ENCODE measurements around the gene RNF212B. TPM values are rescaled to one million over a fixed set of nuclear protein-coding genes. Genes with fewer than 3 reads are reported as not detected.

The RNF212B gene
- total and polyA plus RNA-seq, 2 of the 13 experiments (the other 11 are each of a cell fraction or from before 2014, with no cell fraction given): 0.05 TPM; not detected in 1

DNA sequence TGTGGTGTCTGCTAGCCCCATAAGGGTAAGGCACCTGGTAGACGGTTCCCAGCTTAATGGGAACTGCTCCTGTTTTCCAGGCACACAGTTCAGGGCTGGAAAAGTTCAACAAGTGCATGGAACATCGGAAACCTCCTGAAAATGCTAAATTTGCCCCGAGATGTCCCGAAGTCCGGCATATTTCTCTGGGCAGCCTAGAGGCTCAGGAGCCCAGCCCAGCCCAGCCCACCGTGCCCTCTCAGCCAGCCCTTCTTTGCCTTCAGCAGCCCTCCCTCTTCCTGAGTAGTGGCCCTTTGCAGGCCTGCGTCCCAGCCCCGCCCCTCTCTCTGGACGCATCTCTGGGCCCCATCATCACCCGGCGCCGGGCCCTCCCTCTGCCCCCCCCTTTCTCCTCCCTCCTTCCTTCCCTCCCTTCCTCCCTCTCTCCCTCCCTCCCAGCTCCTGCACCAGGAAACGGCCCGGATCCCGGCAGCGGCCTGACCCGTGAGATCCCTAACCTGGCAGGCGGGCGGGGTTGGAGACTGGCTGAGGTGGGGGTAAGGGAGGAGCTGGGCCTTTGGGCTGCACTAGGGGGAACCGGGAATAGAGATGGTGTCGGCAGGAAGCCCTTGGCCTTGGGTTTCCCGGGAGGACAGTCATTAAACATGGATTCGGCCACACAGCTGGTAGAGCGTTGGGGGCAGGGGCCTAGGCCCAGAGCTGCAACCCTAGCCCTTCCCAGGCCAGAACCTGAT, 68.8 kb downstream of the RNF212B start, which contains the start of gene BCL2L2 (continued):
- TF ChIP-seq, protein P1, sequence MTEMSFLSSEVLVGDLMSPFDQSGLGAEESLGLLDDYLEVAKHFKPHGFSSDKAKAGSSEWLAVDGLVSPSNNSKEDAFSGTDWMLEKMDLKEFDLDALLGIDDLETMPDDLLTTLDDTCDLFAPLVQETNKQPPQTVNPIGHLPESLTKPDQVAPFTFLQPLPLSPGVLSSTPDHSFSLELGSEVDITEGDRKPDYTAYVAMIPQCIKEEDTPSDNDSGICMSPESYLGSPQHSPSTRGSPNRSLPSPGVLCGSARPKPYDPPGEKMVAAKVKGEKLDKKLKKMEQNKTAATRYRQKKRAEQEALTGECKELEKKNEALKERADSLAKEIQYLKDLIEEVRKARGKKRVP (CRISPR knock-in tag; IDR thresholded peaks at IDR 0.05): no peak
- TF ChIP-seq HMGA1 (CRISPR knock-in tag; conservative IDR thresholded peaks at IDR 0.05) (no peak), NONO (IDR thresholded peaks at IDR 0.05) (peak; percentile 81; the same call in 1 of the 2 replicates), NONO (CRISPR knock-in tag; conservative IDR thresholded peaks at IDR 0.05) (no peak), ZNF124 (CRISPR knock-in tag; IDR thresholded peaks at IDR 0.05) (peak; percentile 88; the same call in 1 of the 2 replicates), MEF2D (CRISPR knock-in tag; IDR thresholded peaks at IDR 0.05) (peak; percentile 96), ZBTB7A (CRISPR knock-in tag; IDR thresholded peaks at IDR 0.05) (peak; percentile 88), MTA3 (CRISPR knock-in tag; IDR thresholded peaks at IDR 0.05) (no peak), PRMT3 (CRISPR knock-in tag; IDR thresholded peaks at IDR 0.05; ENCODE audit: borderline replicate concordance, low read depth) (no peak), ELK4 (CRISPR knock-in tag; IDR thresholded peaks at IDR 0.05; ENCODE audit: borderline replicate concordance) (no peak), SNAPC2 (CRISPR knock-in tag; IDR thresholded peaks at IDR 0.05) (peak; percentile 97; the same call in 1 of the 2 replicates), ZNF816 (CRISPR knock-in tag; IDR thresholded peaks at IDR 0.05; ENCODE audit: borderline replicate concordance) (no peak), ZMAT5 (CRISPR knock-in tag; IDR thresholded peaks at IDR 0.05; ENCODE audit: borderline replicate concordance, low read depth) (no peak), ZFP41 (CRISPR knock-in tag; IDR thresholded peaks at IDR 0.05; ENCODE audit: borderline replicate concordance) (peak; percentile 86), ZNF644 (CRISPR knock-in tag; IDR thresholded peaks at IDR 0.05; ENCODE audit: low read depth) (peak; percentile 84), TBP (CRISPR knock-in tag; IDR thresholded peaks at IDR 0.05) (no peak), ATM (IDR thresholded peaks at IDR 0.05; ENCODE audit: borderline replicate concordance) (no peak), ZNF205 (CRISPR knock-in tag; IDR thresholded peaks at IDR 0.05) (peak; percentile 79; the same call in 1 of the 2 replicates), ARNT (IDR thresholded peaks at IDR 0.05) (no peak), POLR2AphosphoS2 (IDR thresholded peaks at IDR 0.05; ENCODE audit: low read depth, low read length) (0 out of 2 replicates have a peak, but pooled peaks have one; percentile 38), ZNF44 (CRISPR knock-in tag; IDR thresholded peaks at IDR 0.05) (peak; percentile 72; the same call in 1 of the 2 replicates), ZBTB34 (CRISPR knock-in tag; IDR thresholded peaks at IDR 0.05) (peak; percentile 97), TAF1 (CRISPR knock-in tag; IDR thresholded peaks at IDR 0.05) (peak; percentile 94), KAT8 (CRISPR knock-in tag; IDR thresholded peaks at IDR 0.05) (peak; percentile 99), ZSCAN21 (CRISPR knock-in tag; IDR thresholded peaks at IDR 0.05; ENCODE audit: borderline replicate concordance) (peak; percentile 93), GLI4 (CRISPR knock-in tag; IDR thresholded peaks at IDR 0.05; ENCODE audit: borderline replicate concordance) (peak; percentile 99)
- TF ChIP-seq, protein P2, sequence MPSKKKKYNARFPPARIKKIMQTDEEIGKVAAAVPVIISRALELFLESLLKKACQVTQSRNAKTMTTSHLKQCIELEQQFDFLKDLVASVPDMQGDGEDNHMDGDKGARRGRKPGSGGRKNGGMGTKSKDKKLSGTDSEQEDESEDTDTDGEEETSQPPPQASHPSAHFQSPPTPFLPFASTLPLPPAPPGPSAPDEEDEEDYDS (CRISPR knock-in tag; IDR thresholded peaks at IDR 0.05): peak; percentile 96

All from HepG2 (cell line).